ENCODE data around the gene CFAP141.

Gene CFAP141

GRCh38 chr1:154221278-154222001 lies 15.3 kb upstream of the CFAP141 start:
- Histone ChIP-seq H3K36me3 (replicated peaks; ENCODE audit: low read depth, low read length) (peaks cover 61% of the 10 kb centered on the region), H3K4me1 (ENCODE audit: low read length) (peaks cover 41% of the 10 kb centered on the region), H3K4me3 (ENCODE audit: low read length) (peak overlapping the region; percentile 83), H3K9me3 (ENCODE audit: insufficient read depth, low read length) (no peaks in the 10 kb centered on the region), H3K4me2 (ENCODE audit: low read length) (peak overlapping the region; percentile 93), H3K9ac (ENCODE audit: low read length) (peak overlapping the region; percentile 94), H3K79me2 (ENCODE audit: low read length) (peaks cover 97% of the 10 kb centered on the region), H3K27ac (ENCODE audit: low read length) (peak overlapping the region; percentile 73), H3K27me3 (ENCODE audit: low read depth, low read length) (no peaks in the 10 kb centered on the region), H4K20me1 (ENCODE audit: insufficient read depth, low read length) (peaks cover 49% of the 10 kb centered on the region), H2AFZ (ENCODE audit: low read depth, low read length) (no peak overlapping the region)
- TF ChIP-seq EZH2phosphoT487 (IDR thresholded peaks at IDR 0.05; ENCODE audit: low read depth) (no peak), CTCF (IDR thresholded peaks at IDR 0.05; ENCODE audit: low read depth, low read length) (no peak)

- TF ChIP-seq EZH2phosphoT487 (IDR thresholded peaks at IDR 0.05; ENCODE audit: low read depth) (no peak), CTCF (IDR thresholded peaks at IDR 0.05; ENCODE audit: low read depth, low read length) (no peak)
- H3K9me3 ChIP-seq (ENCODE audit: insufficient read depth, low read length): no peaks in the 10 kb centered on the region
- peaks cover 97% of the 10 kb centered on the region for H3K79me2 ChIP-seq (ENCODE audit: low read length)
- H3K27me3 ChIP-seq (ENCODE audit: low read depth, low read length): no peaks in the 10 kb centered on the region
- H4K20me1 ChIP-seq (ENCODE audit: insufficient read depth, low read length): peaks cover 43% of the 10 kb centered on the region
- H2AFZ ChIP-seq (ENCODE audit: low read depth, low read length): no peak overlapping the region
- H3K4me1 ChIP-seq (ENCODE audit: low read length): peaks cover 41% of the 10 kb centered on the region
- peak overlapping the region; percentile 94 for H3K9ac ChIP-seq (ENCODE audit: low read length)
- peak overlapping the region; percentile 83 for H3K4me3 ChIP-seq (ENCODE audit: low read length)
- H3K4me2 ChIP-seq (ENCODE audit: low read length): peak overlapping the region; percentile 93
- peak overlapping the region; percentile 73 for H3K27ac ChIP-seq (ENCODE audit: low read length)
- H3K36me3 ChIP-seq (replicated peaks; ENCODE audit: low read depth, low read length): peaks cover 56% of the 10 kb centered on the region
Measured at GRCh38 chr1:154220970-154221277, 14.8 kb upstream of the CFAP141 start.

GRCh38 chr1:154220071-154220969 lies 14.2 kb upstream of the CFAP141 start, which contains the start of gene UBAP2L:
Gene UBAP2L (plus strand): TSS chr1:154220955. CDS start chr1:154225124, 4,169 bp downstream.
- Histone ChIP-seq H2AFZ (ENCODE audit: low read depth, low read length) (peak within 1 kb of the TSS; percentile 31; the same call in 1 of the 2 replicates), H3K4me2 (ENCODE audit: low read length) (peak within 1 kb of the TSS; percentile 93), H3K27ac (ENCODE audit: low read length) (peak within 1 kb of the TSS; percentile 82), H3K9ac (ENCODE audit: low read length) (peak within 1 kb of the TSS; percentile 97), H3K36me3 (replicated peaks; ENCODE audit: low read depth, low read length) (peaks cover 52% of the 10 kb centered on the region), H3K79me2 (ENCODE audit: low read length) (peaks cover 96% of the 10 kb centered on the region), H3K9me3 (ENCODE audit: insufficient read depth, low read length) (no peaks in the 10 kb centered on the region), H3K4me1 (ENCODE audit: low read length) (peaks cover 41% of the 10 kb centered on the region), H4K20me1 (ENCODE audit: insufficient read depth, low read length) (peaks cover 38% of the 10 kb centered on the region), H3K27me3 (ENCODE audit: low read depth, low read length) (no peaks in the 10 kb centered on the region), H3K4me3 (ENCODE audit: low read length) (peak within 1 kb of the TSS; percentile 83)
- TF ChIP-seq CTCF (IDR thresholded peaks at IDR 0.05; ENCODE audit: low read depth, low read length): no peak
- TF ChIP-seq EZH2phosphoT487 (IDR thresholded peaks at IDR 0.05; ENCODE audit: low read depth): no peak

- H3K9me3 ChIP-seq (ENCODE audit: insufficient read depth, low read length): no peaks in the 10 kb centered on the region
- H3K79me2 ChIP-seq (ENCODE audit: low read length): peaks cover 94% of the 10 kb centered on the region
- H3K27ac ChIP-seq (ENCODE audit: low read length): peak overlapping the region; percentile 82
- TF ChIP-seq CTCF (IDR thresholded peaks at IDR 0.05; ENCODE audit: low read depth, low read length) (no peak), EZH2phosphoT487 (IDR thresholded peaks at IDR 0.05; ENCODE audit: low read depth) (no peak)
- peak overlapping the region; percentile 97 for H3K9ac ChIP-seq (ENCODE audit: low read length)
- peaks cover 46% of the 10 kb centered on the region for H3K36me3 ChIP-seq (replicated peaks; ENCODE audit: low read depth, low read length)
- H3K27me3 ChIP-seq (ENCODE audit: low read depth, low read length): no peaks in the 10 kb centered on the region
- H3K4me1 ChIP-seq (ENCODE audit: low read length): peaks cover 39% of the 10 kb centered on the region
- peak overlapping the region; percentile 83 for H3K4me3 ChIP-seq (ENCODE audit: low read length)
- peaks cover 30% of the 10 kb centered on the region for H4K20me1 ChIP-seq (ENCODE audit: insufficient read depth, low read length)
- peak overlapping the region; percentile 75 for H3K4me2 ChIP-seq (ENCODE audit: low read length)
- H2AFZ ChIP-seq (ENCODE audit: low read depth, low read length): no peak overlapping the region
Measured at GRCh38 chr1:154219541-154219940, 13.4 kb upstream of the CFAP141 start.
